RPMI7951 (cell line): Measurements from ENCODE around the gene GFI1. TPM values are rescaled to one million over a fixed set of nuclear protein-coding genes. Genes with fewer than 3 reads are reported as not detected.
"Not testable (repeated sequence)": the region's sequence is repeated elsewhere in the genome, so short reads cannot be mapped to it uniquely, and the experiment has no call there.

ENCODE experiments used
- DNase-seq: peaks from one replicate; pipeline ENCODE4 v3.0.0-alpha.2; 2012; ENCODE audit warnings: low read depth
- total RNA-seq: library from RNA; depleted of rRNA; stranded (reverse); fragments of >200 nt; shearing (Covaris generic); gene quantifications from 2 replicates; pipeline ENCODE4 v1.2.3, GENCODE V29; 2014; rRNA removed

The GFI1 gene
- total RNA-seq, result 0.12 and 0.20 TPM in 2 replicates

DNA sequence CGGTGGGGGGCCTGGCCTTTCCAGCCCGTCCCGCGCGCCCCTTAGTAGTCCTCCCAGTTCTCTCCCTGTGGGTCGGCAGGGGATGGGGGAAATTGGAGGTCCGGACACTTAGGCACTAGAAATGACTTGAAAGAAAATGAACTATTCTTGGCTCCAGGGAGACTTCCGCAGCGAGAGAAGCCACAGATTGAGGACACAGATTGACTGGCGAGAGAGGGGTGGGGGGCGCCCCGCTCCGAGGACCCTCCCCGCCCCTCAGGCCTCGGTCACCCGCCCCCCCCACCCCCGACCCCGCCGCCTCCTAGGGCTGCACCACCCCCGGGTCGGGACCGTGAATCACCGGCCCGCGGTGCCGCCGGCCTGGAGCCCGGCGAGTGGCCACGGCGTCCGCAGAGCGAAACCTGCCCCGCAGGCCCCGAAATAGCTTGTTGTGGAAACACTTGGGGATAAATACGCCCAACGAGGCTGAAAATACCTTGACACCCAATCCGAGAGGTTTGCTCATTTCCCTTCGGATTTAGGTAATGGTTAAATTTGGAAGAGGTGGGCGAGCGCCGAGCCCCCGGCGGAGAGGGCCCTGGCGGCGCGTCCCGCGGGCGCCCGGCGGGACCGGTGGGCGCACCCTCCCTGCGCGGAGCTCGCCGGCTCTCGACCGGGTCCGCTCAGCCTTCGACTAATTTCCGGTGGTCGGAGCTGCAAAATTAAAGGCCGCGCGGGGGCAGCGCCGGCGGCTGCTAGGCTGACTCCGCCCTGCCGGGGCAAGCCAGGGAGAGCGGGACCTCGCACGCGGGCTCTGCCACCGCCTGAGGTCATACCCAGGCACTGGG, at the start of gene GFI1:
Gene GFI1 (minus strand): TSS at position 675 of the 827 bp plus-strand sequence. CDS start 3,438 bp downstream, outside the sequence.
- peak; percentile 55 for DNase-seq

DNA sequence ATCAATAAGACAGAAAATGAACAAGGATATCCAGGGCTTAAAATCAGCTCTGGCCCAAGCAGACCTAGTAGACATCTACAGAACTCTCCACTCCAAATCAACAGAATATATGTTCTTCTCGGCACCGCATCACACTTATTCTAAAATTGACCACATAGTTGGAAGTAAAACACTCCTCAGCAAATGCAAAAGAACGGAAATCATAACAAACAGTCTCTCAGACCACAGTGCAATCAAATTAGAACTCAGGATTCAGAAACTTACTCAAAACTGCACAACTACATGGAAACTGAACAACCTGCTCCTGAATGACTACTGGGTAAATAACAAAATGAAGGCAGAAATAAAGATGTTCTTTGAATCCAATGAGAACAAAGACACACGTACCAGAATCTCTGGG, 45.6 kb upstream of the GFI1 start:
- not testable (repeated sequence) for DNase-seq

DNA sequence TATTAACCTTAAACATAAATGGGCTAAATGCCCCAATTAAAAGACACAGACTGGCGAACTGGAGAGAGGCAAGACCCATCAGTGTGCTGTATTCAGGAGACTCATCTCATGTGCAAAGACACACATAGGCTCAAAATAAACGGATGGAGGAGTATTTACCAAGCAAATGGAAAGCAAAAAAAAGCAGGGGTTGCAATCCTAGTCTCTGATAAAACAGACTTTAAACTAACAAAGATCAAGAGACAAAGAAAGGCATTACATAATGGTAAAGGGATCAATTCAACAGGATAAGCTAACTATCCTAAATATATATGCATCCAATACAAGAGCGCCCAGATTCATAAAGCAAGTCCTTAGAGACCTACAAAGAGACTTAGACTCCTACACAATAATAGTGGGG, 45.2 kb upstream of the GFI1 start:
- DNase-seq, result not testable (repeated sequence)

DNA sequence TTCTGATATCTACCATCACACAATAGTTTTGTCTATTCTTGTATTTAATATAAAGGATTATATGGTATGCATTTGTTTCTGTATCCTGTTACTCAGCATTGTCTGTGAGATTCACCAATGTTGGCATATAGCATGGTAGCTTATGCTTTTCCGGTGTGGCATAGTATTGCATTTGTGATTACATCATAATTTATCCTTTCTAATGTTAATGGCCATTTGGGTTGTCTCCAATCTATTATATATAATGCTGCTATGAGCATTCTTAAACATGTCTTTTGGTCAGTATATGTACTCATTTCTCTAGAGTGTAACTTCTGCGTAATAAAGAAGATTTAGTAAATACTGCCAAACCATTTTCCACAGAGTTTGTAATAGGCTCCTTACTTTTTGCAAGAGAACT, 40.9 kb upstream of the GFI1 start:
- no peak for DNase-seq

DNA sequence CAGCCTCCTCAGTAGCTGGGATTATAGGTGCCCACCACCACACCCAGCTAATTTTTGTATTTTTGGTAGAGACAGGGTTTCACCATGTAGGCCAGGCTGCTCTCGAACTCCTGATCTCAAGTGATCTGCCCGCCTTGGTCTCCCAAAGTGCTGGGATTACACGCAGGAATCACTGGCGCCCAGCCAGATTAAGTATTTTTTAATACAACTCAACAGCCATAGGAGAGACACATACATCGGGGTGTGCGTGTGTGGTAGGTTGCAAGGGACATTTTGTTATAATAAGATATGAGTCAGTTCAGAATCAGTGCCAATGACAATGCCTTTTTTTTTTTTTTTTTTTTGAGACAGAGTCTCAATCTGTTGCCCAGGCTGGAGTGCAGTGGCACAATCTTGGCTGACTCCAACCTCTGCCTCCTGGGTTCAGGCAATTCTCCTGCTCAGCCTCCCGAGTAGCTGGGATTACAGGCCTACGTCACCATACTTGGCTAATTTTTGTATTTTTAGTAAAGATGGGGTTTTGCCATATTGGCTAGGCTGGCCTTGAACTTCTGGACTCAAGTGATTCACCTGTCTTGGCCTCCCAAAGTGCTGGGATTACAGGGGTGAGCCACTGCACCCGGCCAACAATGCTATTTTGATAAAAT, 38.3 kb upstream of the GFI1 start:
- not testable (repeated sequence) for DNase-seq

DNA sequence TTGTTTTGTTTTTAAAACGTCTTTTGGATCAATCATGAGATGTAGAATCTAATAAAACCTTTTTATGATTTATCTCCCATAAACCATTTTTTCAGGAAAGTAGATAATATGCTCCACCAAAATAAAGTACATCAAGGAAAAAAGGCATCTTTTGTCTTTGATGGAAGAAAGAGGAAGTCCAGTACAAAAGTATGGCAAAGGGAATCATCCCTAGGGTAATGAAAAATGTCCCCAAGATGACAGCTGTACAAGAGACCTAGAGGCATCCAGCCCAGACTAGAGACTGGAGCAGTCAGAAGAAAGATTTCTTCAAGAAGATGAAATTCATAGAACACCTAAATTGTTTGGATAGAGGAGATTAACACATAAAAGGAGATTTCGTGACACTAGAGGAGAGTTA, 32.3 kb upstream of the GFI1 start:
- no peak for DNase-seq

DNA sequence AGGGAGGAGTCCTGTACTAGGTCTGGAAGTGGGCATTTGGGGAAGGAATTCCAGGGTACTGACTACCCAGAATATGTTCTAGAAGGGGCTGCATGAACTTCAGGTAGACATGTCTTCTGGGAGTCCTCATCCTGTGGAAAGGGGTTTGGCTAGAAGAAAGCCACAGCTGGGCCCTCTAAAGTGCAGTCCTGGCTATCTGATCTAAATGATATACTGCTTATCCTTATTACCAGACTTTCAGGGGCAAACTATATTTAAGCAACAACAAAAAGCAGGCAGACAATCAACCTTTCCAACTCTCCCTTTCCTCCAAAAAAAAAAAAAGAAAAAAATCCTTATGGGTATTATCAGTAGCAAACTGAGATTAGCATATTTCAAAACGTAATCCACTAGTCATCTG, 29.8 kb upstream of the GFI1 start:
- DNase-seq, result no peak

DNA sequence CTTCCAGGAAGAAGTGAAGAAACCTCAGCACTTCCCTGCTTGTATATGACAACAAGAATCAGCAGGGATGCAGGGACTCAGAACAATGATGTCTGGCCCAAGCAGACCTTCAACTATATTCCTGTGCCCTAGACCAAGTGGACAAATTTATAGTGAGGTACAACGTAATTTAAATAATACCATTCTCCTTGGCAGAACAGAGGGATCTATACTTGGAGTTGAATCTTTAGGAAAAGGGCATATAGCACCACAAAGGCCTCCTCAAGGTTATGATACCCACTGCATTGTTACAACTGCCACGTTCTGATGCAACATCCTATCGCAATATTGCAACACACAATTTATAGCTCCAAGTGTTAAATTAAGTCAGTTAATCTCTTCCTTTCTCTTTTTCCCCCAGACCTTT, 29.1 kb upstream of the GFI1 start:
- no peak for DNase-seq

DNA sequence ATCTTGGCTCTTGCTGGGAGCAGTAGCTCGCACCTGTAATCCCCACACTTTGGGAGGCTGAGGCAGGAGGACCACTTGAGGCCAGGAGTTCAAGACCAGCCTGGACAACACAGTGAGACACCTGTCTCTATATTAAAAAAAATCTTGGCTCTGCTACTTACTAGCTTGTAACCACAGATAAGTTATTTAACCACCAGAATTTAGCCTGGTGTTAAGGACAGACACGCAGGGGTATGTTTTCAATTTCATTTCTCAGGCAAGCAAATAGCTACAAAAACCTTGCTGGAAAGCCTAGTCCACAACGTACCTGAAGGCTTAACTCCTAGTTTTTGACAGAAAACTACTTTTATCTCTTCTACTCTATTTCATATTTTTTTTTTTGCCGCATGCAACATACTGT, 24.8 kb upstream of the GFI1 start:
- DNase-seq, result no peak

DNA sequence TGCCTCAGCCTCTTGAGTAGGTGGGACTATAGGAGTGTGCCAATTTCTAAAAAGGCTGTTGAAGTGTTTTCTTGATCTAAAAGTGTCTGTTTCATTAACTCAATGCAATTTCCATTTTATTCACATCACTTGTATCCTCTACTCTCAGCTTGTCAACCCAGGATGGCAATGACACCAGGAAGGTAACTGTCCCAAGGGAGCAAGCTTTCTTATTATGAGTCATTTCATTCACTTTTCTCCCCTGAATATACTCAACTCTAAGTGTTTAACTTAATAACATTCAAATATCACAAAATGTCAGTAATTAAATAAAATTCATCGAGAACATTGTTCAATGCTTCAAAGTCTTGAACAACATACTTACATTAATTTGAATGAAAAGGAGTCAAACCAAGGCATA, 22.9 kb upstream of the GFI1 start:
- no peak for DNase-seq

DNA sequence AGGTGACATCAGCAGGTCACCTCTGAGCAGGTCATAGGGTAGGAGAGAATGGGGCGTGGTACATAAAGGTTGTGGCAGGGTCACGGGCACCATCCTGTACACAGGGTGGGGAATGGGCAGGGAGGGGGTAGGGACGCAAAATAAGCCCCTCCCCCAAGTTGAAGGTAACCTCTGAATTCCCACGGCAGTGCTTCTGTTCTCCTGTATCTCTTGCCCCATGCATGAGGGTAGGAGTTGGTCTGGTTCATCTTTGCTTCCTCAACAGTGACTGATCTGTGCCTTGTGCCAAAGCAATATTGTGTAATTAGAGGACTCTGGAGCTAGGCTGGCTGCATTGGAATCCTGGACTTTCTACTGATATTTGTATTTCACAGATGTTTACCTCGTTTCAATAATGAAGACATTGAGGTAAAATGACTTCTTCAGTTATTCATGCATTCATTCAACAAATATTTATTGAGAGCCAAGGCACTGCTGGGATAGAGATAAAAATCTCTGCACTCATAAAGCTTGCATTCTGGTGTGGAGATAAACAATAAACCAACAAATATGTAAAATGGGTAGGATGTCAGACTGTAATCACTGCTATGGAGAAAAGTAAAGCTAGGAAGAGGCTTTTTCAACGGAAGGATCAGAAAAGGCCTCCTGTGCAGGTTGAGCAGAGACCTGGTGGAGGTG, 18.4 kb upstream of the GFI1 start:
- no peak for DNase-seq

DNA sequence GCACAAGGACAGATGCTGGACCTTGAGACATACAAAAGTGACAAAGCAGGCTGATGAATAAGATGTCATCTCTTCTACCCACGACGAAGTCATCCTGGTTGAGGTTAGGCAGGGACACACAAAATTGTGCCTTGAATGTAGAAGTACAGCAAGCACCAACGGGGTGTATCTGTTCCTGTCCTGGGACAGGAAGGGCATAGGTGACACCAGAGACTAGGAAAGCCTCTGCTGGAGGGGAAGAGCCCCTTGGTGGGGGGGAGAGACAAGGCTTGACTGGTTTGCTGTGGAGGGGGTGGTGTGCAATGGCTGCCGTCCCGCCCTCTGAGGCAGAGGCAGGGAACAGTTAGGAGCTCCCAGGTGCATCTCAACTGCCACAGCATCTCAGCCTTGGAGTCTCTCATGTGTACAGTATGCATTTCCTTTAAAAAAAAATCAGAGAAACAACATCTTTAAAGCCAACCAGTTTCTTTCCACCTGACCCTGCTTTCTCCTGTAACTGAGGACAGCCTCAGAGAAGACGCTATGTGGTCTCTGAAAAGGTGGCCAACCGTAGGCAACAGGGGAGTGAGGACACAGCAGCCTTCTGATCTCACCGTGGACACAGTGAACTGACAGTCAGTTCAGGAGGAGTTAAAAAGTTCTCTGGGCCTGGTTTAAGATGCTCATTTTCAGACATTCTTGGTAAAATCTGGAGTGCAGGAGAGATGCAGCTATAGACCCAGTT, 17.7 kb upstream of the GFI1 start:
- no peak for DNase-seq

DNA sequence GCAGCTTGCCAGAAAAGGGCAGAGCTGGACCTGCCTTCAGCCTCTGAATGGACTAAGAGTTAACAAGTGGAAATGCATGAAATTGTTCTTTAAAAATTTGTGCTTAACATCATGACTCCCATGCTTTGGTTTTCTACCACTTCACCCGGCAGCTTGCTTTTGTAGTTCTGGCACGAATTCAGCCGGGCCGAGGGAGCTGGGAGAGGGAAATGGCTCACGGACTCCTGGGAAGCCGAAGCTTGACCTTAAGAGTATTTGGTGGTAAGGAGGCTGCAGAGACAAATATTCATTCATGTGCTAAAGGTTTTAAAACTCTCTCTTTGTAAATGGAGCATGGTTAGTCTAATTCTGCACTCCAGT, 17.2 kb upstream of the GFI1 start:
- no peak for DNase-seq

DNA sequence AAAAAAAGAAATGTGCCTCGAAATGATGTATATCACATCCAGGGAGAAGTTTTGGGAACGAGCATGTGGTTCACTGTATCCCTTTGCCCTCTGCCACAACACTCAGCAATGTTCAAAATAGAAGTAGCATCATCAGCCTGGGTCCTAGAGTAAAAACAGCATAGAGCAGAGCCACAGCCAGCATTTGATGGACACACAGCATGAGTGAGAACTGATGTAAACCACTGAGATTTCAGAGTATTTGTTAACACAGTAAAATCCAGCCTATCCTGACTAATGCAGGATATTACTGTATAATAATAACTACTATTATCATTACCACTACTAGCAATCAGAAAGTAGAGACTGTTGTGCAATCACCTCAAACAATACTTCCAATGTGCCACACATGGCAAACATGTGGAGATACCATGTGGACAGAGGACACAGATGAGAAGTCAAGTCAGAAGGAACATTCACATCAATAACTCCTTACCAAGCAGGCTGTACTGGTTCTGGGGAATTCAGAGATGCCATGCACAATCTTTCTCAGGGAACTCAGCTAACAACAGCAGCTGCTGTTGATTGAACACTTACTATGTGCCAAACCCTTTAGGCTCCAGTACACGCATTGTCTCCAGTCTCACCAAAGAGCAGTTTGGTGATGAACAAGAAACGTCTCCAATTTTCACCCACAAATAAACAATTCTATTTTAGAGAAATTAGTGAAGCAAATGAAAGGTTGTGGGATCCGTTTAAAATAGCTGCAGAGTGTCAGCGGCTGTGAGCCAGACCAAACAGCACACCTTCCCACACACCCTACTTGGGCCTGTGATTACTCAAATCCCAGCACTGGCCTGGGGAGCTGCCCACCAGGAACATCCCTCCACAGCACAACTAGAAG, 16.6 kb upstream of the GFI1 start:
- no peak for DNase-seq

DNA sequence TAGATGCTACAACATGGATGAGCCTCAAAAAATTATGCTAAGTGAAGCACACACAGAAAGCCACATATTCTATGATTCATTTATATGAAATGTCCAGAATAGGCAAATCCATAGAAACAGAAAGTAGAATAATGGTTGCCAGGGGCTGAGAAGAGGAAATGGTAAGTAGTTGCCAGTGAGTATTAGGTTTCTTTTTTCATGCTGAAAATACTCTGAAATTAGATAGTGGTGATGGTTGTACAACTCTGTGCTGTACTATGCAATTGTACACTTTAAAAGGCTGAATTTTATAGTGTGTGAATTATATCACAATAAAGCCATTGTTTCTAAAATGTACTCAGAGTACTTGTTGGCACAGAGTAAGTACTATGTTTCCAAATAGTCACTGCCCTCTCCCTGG, 15.5 kb upstream of the GFI1 start:
- DNase-seq, result peak; percentile 67

DNA sequence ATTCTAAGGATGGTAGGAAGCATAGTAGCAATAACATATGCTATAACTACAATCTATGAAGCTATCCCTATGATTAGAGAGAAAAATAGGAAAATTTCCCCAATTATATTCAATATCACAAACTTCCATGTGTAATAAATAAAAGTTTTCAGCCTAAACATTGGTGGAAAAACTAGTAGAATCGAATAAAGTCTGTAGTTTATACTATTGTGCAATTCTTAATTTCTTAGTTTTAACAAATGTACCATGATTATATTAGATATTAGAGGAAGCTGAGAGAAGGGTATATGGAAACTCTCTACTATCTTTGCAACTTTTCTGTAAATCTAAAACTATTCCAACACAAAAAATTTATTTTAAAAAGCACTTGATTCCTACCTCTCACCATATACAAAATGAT, 13.8 kb upstream of the GFI1 start:
- no peak for DNase-seq

DNA sequence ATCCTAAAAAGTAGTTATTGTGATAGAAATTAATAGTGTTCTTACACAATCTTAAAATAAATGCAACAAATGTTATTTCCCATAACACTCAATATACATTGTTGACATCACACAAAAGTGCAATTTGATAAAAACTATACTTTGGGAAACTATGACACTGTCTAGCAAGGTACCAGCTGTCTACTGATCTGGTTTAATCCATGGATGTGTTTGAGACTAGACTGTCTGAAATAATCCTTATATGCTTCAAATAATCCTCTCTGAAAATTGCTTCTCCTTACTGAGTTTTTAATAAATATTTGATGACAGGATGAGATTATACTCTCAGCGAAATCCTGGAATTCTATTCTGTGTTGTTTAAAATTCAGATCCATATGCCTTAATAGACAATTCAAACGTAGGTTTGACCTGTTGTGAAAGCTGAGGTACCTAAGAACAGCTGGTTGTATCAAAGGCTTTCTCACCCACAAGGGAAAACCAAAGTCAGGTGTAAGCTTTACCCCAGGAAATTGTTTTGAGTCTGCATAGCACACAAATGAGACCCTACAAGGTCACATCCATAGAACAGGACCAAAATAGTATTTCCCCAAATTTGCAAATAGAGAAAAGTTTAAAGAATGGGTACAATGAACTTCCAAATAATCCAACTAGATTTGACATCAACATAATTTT, 8.8 kb upstream of the GFI1 start:
- no peak for DNase-seq

DNA sequence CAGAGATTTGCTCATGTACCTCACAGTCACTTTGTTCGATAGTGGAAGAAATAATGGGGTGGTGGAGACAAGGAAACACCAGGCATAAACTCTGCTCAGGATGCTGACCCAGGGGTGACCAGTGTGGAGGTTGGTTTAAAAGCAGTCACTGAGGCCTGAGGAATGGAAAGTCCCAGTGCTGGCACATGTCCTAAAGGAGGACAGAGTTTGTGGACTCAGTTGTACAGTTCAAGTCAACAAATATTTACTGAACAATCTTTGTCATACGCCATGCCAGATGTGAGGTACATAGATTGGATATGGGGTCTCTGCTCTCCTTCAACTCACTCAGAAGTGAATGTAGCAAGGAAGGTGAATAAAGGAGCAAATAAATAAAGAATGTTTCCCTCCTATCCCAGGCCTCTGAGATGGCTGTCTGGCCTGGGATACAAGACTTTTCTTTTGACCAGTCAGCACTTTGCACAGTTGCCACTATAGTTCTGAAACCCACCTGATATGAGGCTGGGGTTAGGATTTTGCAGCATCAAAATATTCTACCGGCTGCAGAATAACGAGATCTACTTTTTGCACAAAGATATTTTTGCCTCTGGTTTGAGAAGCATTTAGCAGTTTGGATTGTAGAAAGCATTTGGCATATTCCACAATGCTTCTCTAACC, 7.9 kb upstream of the GFI1 start:
- no peak for DNase-seq

DNA sequence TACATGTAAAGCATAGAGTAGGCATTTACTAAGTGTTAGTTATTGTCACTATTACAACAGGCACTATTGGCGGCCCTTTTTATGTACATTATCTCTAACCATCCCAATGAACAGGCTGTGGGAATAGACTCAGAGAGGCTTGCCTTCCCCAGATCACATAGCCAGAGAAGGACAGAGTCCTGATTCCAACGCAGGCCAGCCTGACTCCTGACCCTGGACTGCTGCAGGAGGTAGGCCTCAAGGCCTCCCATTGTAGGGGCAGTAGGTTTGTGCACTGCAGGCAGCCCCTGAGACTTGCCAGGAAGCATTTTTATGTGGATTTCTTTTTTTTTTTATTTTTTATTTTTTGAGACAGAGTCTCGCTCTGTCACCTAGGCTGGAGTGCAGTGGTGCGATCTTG, 6.4 kb upstream of the GFI1 start:
- no peak for DNase-seq

DNA sequence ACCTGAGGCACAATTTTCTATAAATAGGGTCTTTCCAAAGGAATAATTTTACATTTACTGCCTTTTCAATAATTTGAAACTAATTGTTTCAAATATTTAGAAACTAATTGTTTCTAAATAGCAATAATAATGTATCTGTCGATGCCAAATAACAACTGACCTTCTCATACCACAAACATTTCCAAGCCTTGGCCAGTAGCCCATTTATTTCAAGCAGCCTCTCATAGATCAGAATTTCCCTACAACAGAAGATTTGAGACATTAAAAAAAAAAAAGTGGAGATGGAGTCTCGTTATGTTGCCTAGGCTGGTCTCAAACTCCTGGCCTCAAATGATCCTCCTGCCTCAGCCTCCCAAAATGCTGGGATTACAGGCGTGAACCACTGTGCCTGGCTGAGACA, 2.1 kb upstream of the GFI1 start:
- no peak for DNase-seq
